GM21786 (cell line): ENCODE data around the gene DNMBP.
"Not testable (repeated sequence)": the region's sequence is repeated elsewhere in the genome, so short reads cannot be mapped to it uniquely, and the experiment has no call there.

Experiments
- ATAC-seq: cut with Tn5 transposase; IDR thresholded peaks from one replicate; pipeline ENCODE4 v1.9.1; 2021; ENCODE audit not compliant: unreplicated experiment

DNMBP gene

GRCh38 chr10:99863535-99864240 lies 146.1 kb downstream of the DNMBP start:
- ATAC-seq = not testable (repeated sequence)

DNA sequence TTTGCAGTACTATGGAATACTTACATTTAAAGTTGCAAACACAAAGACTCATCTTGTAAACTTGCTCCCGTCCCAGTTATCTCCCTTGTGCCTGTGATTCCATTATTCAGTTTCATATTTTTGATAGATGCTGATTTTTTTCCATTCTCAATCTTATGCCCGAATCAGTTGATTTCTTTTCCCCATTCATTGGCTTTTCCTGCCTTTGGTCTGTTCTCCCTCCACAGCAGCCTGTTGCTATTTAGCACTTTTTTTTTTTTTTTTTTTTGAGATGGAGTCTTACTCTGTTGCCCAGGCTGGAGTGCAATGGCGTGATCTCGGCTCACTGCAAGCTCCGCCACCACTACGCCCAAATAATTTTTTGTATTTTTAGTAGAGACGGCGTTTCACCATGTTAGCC lies 149.3 kb downstream of the DNMBP start:
- ATAC-seq = no peak

- no peak for ATAC-seq
Measured at GRCh38 chr10:99859585-99859984, 150.2 kb downstream of the DNMBP start.

GRCh38 chr10:99858849-99859248 lies 150.9 kb downstream of the DNMBP start:
- ATAC-seq = no peak

GRCh38 chr10:99855479-99856071 lies 154.2 kb downstream of the DNMBP start:
- no peak for ATAC-seq

DNA sequence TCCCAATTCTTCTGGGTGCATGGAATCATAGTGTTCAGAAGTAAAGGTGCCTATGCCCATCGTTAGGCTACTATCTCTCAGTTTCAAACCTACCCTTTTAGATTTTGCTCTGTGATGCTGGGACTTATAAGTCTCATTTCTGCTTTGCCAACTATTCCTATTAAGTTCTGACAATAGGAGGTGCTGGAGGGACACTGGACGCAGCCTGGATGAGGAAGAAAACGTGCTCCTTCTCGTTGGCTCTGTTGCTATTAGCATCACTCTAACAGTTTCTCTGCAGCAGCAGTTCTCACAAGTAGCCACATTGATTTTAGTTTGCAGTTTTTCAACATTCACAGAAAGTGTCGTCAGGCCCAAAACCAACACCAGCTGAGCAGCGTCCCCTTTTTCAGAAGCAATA lies 154.9 kb downstream of the DNMBP start:
- no peak for ATAC-seq

DNA sequence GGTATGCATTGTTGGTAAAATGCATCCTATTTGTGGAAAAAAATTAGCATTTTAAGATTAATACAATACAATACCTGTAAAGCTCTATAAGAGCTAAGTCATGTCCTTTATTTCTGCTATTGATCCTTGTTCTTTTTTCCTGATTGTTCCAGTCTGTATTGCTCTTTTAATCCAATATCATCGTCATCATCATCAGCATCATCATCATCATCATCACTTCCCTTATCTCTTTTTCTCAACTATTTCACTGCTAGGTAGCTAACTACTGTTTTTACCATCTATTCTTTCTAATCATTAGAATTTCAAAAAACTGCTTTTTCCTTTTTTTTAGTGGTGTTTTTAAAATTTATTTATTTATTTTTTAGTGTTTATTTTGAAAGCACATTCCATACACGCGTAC lies 156.1 kb downstream of the DNMBP start:
- no peak for ATAC-seq

- no peak for ATAC-seq
Measured at GRCh38 chr10:99852481-99853213, 157.1 kb downstream of the DNMBP start.

DNA sequence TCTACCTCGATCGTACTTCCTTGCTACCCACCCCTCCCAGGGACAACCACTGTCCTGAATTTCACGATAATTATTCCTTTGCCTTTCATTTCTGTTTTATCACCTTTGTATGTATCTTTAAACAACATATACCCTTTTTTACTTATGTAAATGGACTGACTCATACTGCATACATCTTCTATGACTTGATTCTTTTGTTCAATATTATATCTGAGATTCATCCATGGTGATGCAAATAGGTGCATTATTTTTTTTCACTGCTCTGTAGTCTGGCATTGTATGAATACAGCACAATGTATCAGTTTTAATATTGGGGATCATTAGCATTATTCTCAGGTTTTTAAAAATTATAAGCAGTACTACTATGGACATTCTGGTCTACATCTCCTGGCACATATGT lies 157.9 kb downstream of the DNMBP start:
- no peak for ATAC-seq

GRCh38 chr10:99850767-99851340 lies 158.9 kb downstream of the DNMBP start:
- no peak for ATAC-seq

DNA sequence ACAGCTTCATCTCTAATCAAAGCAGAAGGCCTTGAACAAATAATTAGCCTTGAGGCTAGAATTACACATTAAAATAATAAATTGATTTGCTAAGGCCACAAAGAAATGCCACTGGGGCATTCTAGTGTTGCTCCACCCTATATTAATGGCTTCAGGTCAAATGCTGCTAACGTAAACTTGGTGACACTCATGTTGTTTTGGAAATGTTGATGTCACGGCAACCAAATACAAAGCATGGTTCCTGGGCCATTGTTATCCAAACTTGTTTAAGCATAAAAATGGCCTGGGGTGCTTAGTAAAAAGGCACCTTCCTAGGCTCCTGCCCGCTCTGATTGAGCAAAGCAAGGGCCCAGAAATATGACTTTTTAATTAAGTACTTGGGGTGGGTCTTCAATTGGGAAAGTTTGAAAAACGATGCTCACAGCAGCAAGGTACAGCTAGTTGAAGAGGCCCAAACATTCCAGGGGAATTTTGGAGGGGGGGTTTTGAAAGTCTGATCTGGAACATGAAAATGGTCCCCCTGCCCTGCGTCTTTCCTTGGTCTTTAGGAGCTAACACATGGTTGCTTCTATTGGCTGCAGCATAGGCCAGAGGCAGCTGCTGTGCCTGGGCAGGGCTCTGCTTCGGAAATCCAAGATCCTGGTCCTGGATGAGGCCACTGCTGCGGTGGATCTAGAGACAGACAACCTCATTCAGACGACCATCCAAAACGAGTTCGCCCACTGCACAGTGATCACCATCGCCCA lies 159.6 kb downstream of the DNMBP start:
- ATAC-seq = no peak

GRCh38 chr10:99849536-99849935 lies 160.2 kb downstream of the DNMBP start:
- ATAC-seq = no peak

GRCh38 chr10:99849057-99849456 lies 160.7 kb downstream of the DNMBP start:
- no peak for ATAC-seq

DNA sequence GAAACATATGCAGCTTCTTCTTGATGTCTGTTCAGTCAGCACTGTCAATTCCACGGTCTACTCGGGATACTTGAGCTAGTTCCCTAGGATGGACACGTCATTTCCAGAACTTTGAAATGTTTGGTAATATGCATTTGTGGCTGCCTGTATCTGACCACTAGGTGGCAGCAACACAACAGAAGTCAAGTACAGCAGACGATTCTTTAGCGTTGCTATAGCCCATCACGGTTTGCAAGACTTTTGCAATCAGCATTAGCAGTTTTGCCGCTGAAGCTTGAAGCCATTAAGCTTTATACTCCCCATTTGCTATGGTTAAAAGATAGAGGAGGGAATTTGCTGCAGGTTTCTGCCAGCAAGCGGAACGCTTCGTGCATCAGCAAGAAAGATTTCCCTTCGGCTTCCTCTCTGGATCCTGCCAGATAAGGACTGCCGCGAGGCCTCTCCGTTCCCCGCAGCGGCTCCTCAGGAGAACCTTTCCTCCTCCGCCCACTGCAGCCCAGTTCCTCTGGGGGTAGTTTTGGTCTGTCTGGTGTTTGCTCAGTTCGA lies 163.8 kb downstream of the DNMBP start:
- ATAC-seq = peak; percentile 76

GRCh38 chr10:99844433-99844955 lies 165.3 kb downstream of the DNMBP start:
- no peak for ATAC-seq

- no peak for ATAC-seq
Measured at GRCh38 chr10:99843310-99843709, 166.4 kb downstream of the DNMBP start.

GRCh38 chr10:99841746-99842145 lies 168.0 kb downstream of the DNMBP start:
- no peak for ATAC-seq

- not testable (repeated sequence) for ATAC-seq
Measured at GRCh38 chr10:99840859-99841258, 168.9 kb downstream of the DNMBP start.

GRCh38 chr10:99836711-99837110 lies 173.0 kb downstream of the DNMBP start:
- ATAC-seq = no peak

- ATAC-seq = no peak
Measured at GRCh38 chr10:99835947-99836346, 173.8 kb downstream of the DNMBP start.

DNA sequence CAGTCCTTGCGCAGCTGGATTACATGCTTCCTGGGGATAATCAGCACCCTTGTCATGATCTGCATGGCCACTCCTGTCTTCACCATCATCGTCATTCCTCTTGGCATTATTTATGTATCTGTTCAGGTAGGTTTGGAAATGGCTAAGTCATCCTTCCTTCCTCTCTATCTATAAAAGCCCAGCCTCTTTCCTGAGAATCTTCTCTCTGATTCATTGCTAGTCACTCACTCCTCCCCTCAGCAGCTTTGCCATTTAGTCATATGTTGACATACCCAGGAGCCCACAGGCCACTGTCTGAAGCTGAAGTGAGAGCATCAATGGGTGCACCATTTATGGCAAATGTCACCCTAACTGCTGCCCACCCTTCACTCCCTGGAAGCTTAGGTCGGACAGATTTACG lies 175.3 kb downstream of the DNMBP start:
- ATAC-seq = no peak
